PC-9 (cell line): ENCODE measurements around the gene FLYWCH1. TPM values are rescaled to one million over a fixed set of nuclear protein-coding genes. Genes with fewer than 3 reads are reported as not detected.

Source experiments
- BruUV-seq: library from RNA; stranded (reverse); fragments of 400-500 nt; replicated peaks from 2 replicates; lab custom pipeline; 2021; lab: Mats Ljungman, UMichigan
- CTCF ChIA-PET: fragments of 300-600 bp; sonication (Branson Sonifier 250); formaldehyde crosslinking; loops from one replicate; lab custom pipeline; 2022; ENCODE audit warnings: antibody characterized with exemption; lab: Charles Lee
- POLR2A ChIA-PET: fragments of 300-600 bp; sonication (Branson Sonifier 250); formaldehyde crosslinking; loops from one replicate; lab custom pipeline; 2022; ENCODE audit warnings: antibody characterized with exemption; ENCODE audit not compliant: unreplicated experiment; lab: Charles Lee
- DNase-seq, 2 experiments: peaks; one replicate each; pipeline versions ENCODE4 v3.0.0 to v3.0.0-alpha.2; 2015 to 2022; ENCODE audit warnings: mixed read lengths in 1 of 2
- H2AFZ ChIP-seq: fragments of 200-600 bp; sonication (generic); 2 replicates; pipeline ENCODE4 v1.8.1; 2017; ENCODE audit warnings: antibody characterized with exemption
- H3F3A ChIP-seq: fragments of 200-600 bp; sonication (generic); 2 replicates; pipeline ENCODE4 v1.8.1; 2017; ENCODE audit warnings: antibody characterized with exemption, mild to moderate bottlenecking, low read depth; ENCODE audit not compliant: insufficient read depth
- H3K27ac ChIP-seq: fragments of 200-600 bp; sonication (generic); 2 replicates; pipeline ENCODE4 v1.6.1; 2016; ENCODE audit warnings: mixed run types
- H3K27me3 ChIP-seq: fragments of 200-600 bp; sonication (generic); 2 replicates; pipeline ENCODE4 v1.6.1; 2016; ENCODE audit warnings: low read depth, mixed run types; ENCODE audit not compliant: insufficient read depth
- H3K36me3 ChIP-seq: fragments of 200-600 bp; sonication (generic); 2 replicates; pipeline ENCODE4 v1.6.1; 2016; ENCODE audit warnings: low read depth, mixed run types
- H3K4me1 ChIP-seq: fragments of 200-600 bp; sonication (generic); replicated peaks from 2 replicates; pipeline ENCODE4 v1.6.1; 2016; ENCODE audit warnings: mixed run types; ENCODE audit not compliant: insufficient read depth
- H3K4me2 ChIP-seq: fragments of 200-600 bp; sonication (generic); 2 replicates; pipeline ENCODE4 v1.6.1; 2017; ENCODE audit warnings: mixed run types
- H3K4me3 ChIP-seq: fragments of 200-600 bp; sonication (generic); 2 replicates; pipeline ENCODE4 v1.6.1; 2016; ENCODE audit warnings: mixed run types
- H3K79me2 ChIP-seq: fragments of 200-600 bp; sonication (generic); 2 replicates; pipeline ENCODE4 v1.6.1; 2017; ENCODE audit warnings: low read depth, mixed run types
- H3K9me2 ChIP-seq: fragments of 200-600 bp; sonication (generic); 2 replicates; pipeline ENCODE4 v1.8.1; 2017; ENCODE audit warnings: mild to moderate bottlenecking; ENCODE audit not compliant: insufficient read depth
- H3K9me3 ChIP-seq: fragments of 200-600 bp; sonication (generic); 2 replicates; pipeline ENCODE4 v1.8.1; 2016; ENCODE audit warnings: low read depth; ENCODE audit not compliant: insufficient read depth
- H4K20me1 ChIP-seq: fragments of 200-600 bp; sonication (generic); 2 replicates; pipeline ENCODE4 v1.8.1; 2017; ENCODE audit not compliant: insufficient read depth
- EZH2 ChIP-seq: fragments of 200-600 bp; sonication (generic); IDR thresholded peaks from 2 replicates; pipeline ENCODE4 v1.8.0; 2017; ENCODE audit warnings: antibody characterized with exemption, low read depth
- intact Hi-C: fragments of 100-400 bp; cut with micrococcal nuclease; formaldehyde crosslinking; loops from one replicate; pipeline ENCODE4 v1.10.0; 2022; ENCODE audit not compliant: unreplicated experiment
- total RNA-seq: library from RNA; stranded (reverse); gene quantifications from 2 replicates; pipeline ENCODE4 v1.2.3, GENCODE V29; 2021
- TF ChIP-seq, protein P1 (sequence below): fragments of 200-600 bp; sonication (generic); conservative IDR thresholded peaks from 2 replicates; pipeline ENCODE4 v1.6.1; 2017; ENCODE audit warnings: mixed run types, antibody characterized with exemption, mild to moderate bottlenecking, moderate library complexity

Gene FLYWCH1
- total RNA-seq, 1 experiment from 2014 or later: 79.9 TPM

DNA sequence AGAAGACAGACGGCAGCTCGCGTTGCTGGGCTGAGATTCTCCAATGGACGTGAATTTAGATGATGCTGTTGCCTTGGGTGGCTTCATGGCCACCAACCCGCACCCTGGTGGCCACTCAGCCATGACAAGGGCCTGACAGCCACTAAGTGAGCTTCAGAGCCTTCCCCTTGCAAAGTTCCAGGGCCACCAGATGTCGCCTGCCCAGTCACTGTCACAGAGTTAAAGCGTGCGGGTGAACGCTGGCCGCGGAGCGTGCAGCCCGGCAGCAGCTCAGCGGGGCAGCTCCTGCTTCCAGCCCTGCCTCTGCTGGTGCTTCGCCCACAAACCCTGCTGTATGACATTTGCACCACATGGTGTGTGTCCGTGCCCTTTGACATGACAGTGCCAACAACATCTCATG is 39.0 kb downstream of the FLYWCH1 start:
- Histone ChIP-seq H2AFZ (no peak overlapping the region), H4K20me1 (no peaks in the 10 kb centered on the region), H3K4me3 (no peak overlapping the region), H3K4me2 (no peak overlapping the region), H3K36me3 (no peaks in the 10 kb centered on the region), H3K79me2 (no peaks in the 10 kb centered on the region), H3K4me1 (no peaks in the 10 kb centered on the region), H3K9me3 (no peaks in the 10 kb centered on the region), H3F3A (0 out of 2 replicates have a peak, but pooled peaks cover 4% of the 10 kb centered on the region), H3K9me2 (no peaks in the 10 kb centered on the region), H3K27me3 (no peaks in the 10 kb centered on the region), H3K27ac (no peak overlapping the region)
- TF ChIP-seq EZH2: no peak
- TF ChIP-seq, protein P1, sequence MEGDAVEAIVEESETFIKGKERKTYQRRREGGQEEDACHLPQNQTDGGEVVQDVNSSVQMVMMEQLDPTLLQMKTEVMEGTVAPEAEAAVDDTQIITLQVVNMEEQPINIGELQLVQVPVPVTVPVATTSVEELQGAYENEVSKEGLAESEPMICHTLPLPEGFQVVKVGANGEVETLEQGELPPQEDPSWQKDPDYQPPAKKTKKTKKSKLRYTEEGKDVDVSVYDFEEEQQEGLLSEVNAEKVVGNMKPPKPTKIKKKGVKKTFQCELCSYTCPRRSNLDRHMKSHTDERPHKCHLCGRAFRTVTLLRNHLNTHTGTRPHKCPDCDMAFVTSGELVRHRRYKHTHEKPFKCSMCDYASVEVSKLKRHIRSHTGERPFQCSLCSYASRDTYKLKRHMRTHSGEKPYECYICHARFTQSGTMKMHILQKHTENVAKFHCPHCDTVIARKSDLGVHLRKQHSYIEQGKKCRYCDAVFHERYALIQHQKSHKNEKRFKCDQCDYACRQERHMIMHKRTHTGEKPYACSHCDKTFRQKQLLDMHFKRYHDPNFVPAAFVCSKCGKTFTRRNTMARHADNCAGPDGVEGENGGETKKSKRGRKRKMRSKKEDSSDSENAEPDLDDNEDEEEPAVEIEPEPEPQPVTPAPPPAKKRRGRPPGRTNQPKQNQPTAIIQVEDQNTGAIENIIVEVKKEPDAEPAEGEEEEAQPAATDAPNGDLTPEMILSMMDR: no peak
- ChIA-PET CTCF (interaction anchor here (0.6 kb wide), 1 partner anchor 32 kb away, joined by 3 read pairs; no protein-coding TSS in a partner anchor), POLR2A (no interaction called here)
- intact Hi-C loops: no loop called here
- no TSS peak for BruUV-seq
- DNase-seq: no peak

GRCh38 chr16:2952679-2953078 is 40.9 kb downstream of the FLYWCH1 start:
- Histone ChIP-seq H3K27me3 (no peaks in the 10 kb centered on the region), H3K36me3 (no peaks in the 10 kb centered on the region), H3K27ac (no peak overlapping the region), H3K9me2 (no peaks in the 10 kb centered on the region), H3F3A (no peaks in the 10 kb centered on the region), H3K4me2 (no peak overlapping the region), H4K20me1 (no peaks in the 10 kb centered on the region), H3K9me3 (no peaks in the 10 kb centered on the region), H3K4me1 (no peaks in the 10 kb centered on the region), H3K4me3 (no peak overlapping the region), H2AFZ (no peak overlapping the region), H3K79me2 (no peaks in the 10 kb centered on the region)
- intact Hi-C loops: no loop called here
- no TSS peak for BruUV-seq
- POLR2A ChIA-PET: no interaction called here
- DNase-seq: no peak
- CTCF ChIA-PET: interaction anchor here (0.6 kb wide), 2 partner anchors 13 to 123 kb away, joined by 6 to 7 read pairs; no protein-coding TSS in a partner anchor
- TF ChIP-seq, protein P1: no peak
- TF ChIP-seq EZH2: no peak

GRCh38 chr16:2953706-2954627 is 42.2 kb downstream of the FLYWCH1 start:
- intact Hi-C loops: no loop called here
- no peaks in the 10 kb centered on the region for H3F3A ChIP-seq
- no peaks in the 10 kb centered on the region for H3K79me2 ChIP-seq
- no peaks in the 10 kb centered on the region for H3K27me3 ChIP-seq
- H2AFZ ChIP-seq: no peak overlapping the region
- no peaks in the 10 kb centered on the region for H3K4me1 ChIP-seq
- H4K20me1 ChIP-seq: no peaks in the 10 kb centered on the region
- no peaks in the 10 kb centered on the region for H3K9me2 ChIP-seq
- no peak overlapping the region for H3K4me2 ChIP-seq
- no peak for DNase-seq
- no peaks in the 10 kb centered on the region for H3K36me3 ChIP-seq
- ChIA-PET POLR2A (no interaction called here), CTCF (no interaction called here)
- H3K4me3 ChIP-seq: no peak overlapping the region
- H3K9me3 ChIP-seq: no peaks in the 10 kb centered on the region
- no peak overlapping the region for H3K27ac ChIP-seq
- TF ChIP-seq EZH2: no peak
- TF ChIP-seq, protein P1: no peak
- BruUV-seq: no TSS peak
